GM12878 (cell line): ENCODE data around the gene CARD16. TPM values are rescaled to one million over a fixed set of nuclear protein-coding genes. Genes with fewer than 3 reads are reported as not detected.

Source experiments
- ATAC-seq: fragments of 200-7000 bp; cut with Tn5 transposase; 3 replicates; pipeline ENCODE4 v1.9.1; 2020; ENCODE audit warnings: mild to moderate bottlenecking, moderate library complexity
- BruUV-seq: library from RNA; stranded (reverse); fragments of 400-500 nt; replicated peaks from 2 replicates; lab custom pipeline; 2021; lab: Mats Ljungman, UMichigan
- CTCF ChIA-PET: fragments of 300-600 bp; sonication (Branson Sonifier 250); formaldehyde crosslinking; extraction: SDS; loops from one replicate; lab custom pipeline; 2021; ENCODE audit warnings: inconsistent platforms; lab: Yijun Ruan, JAX
- POLR2A ChIA-PET: fragments of 350-600 bp; formaldehyde crosslinking; extraction: SDS; loops from one replicate; lab custom pipeline; 2021; ENCODE audit warnings: inconsistent platforms; lab: Charles Lee
- RAD21 ChIA-PET: fragments of 300-600 bp; sonication (Branson Sonifier 250); formaldehyde crosslinking; loops from one replicate; lab custom pipeline; 2023; ENCODE audit warnings: antibody characterized with exemption; ENCODE audit not compliant: unreplicated experiment; lab: Charles Lee
- SMC1A ChIA-PET: fragments of 300-600 bp; sonication (Branson Sonifier 250); formaldehyde crosslinking; loops from one replicate; lab custom pipeline; 2023; ENCODE audit not compliant: unreplicated experiment, uncharacterized antibody; lab: Charles Lee
- DNase-seq: peaks from one replicate; pipeline ENCODE4 v3.0.0-alpha.2; 2011; ENCODE audit warnings: low read depth, low spot score
- FAIRE-seq: peaks from 3 replicates; lab custom pipeline; 2011; peaks lifted over from hg19 to GRCh38; lab: Jason Lieb, UNC
- H2AFZ ChIP-seq: 2 replicates; pipeline ENCODE4 v1.6.0; 2011; ENCODE audit warnings: low read depth, low read length, control low read depth; ENCODE audit not compliant: control insufficient read depth
- H3K27ac ChIP-seq: 2 replicates; pipeline ENCODE4 v1.5.1; 2011; ENCODE audit warnings: control low read depth; ENCODE audit not compliant: control insufficient read depth, insufficient read depth
- H3K27me3 ChIP-seq, 2 experiments: replicated peaks in 1 of 2; 2 replicates each; pipeline versions ENCODE4 v1.6.0 to v1.6.1; 2011; ENCODE audit warnings: low read length in 1 of 2; ENCODE audit not compliant: control insufficient read depth in 2 of 2, insufficient read depth in 2 of 2
- H3K36me3 ChIP-seq, 2 experiments: 2 replicates each; pipeline ENCODE4 v1.5.1; 2011; ENCODE audit warnings: low read length in 1 of 2; ENCODE audit not compliant: control insufficient read depth in 2 of 2, insufficient read depth in 2 of 2
- H3K4me1 ChIP-seq: 2 replicates; pipeline ENCODE4 v1.6.1; 2011; ENCODE audit warnings: mild to moderate bottlenecking, low read length, moderate library complexity, mixed read lengths; ENCODE audit not compliant: control insufficient read depth, insufficient read depth
- H3K4me2 ChIP-seq: 2 replicates; pipeline ENCODE4 v1.6.0; 2011; ENCODE audit warnings: control low read depth; ENCODE audit not compliant: control insufficient read depth, insufficient read depth
- H3K4me3 ChIP-seq: fragments of 200-600 bp; sonication (generic); 2 replicates; pipeline ENCODE4 v1.5.1; 2016
- H3K79me2 ChIP-seq: 2 replicates; pipeline ENCODE4 v1.6.0; 2011; ENCODE audit warnings: low read length; ENCODE audit not compliant: control insufficient read depth, insufficient read depth
- H3K9ac ChIP-seq: 2 replicates; pipeline ENCODE4 v1.8.0; 2011; ENCODE audit warnings: low read length, control low read depth, mixed read lengths; ENCODE audit not compliant: control insufficient read depth, insufficient read depth
- H3K9me3 ChIP-seq: replicated peaks from 3 replicates; pipeline ENCODE4 v1.5.1; 2011; ENCODE audit warnings: mild to moderate bottlenecking, low read length; ENCODE audit not compliant: control insufficient read depth, insufficient read depth
- H4K20me1 ChIP-seq: 2 replicates; pipeline ENCODE4 v1.6.0; 2011; ENCODE audit not compliant: control insufficient read depth, insufficient read depth
- EP300 ChIP-seq, 2 experiments: fragments of 150-350 bp in 1 of 2; IDR thresholded peaks; 2 replicates each; pipeline ENCODE4 v1.6.1; 2011 to 2012; ENCODE audit warnings: low read depth in 2 of 2, low read length in 2 of 2, borderline replicate concordance in 1 of 2, improper control_type of control experiment in 1 of 2, inconsistent platforms in 1 of 2; ENCODE audit not compliant: control insufficient read depth in 1 of 2
- HDAC2 ChIP-seq: fragments of 200-600 bp; sonication (generic); IDR thresholded peaks from 2 replicates; pipeline ENCODE4 v1.6.1; 2017
- IRF3 ChIP-seq: fragments of 450-650 bp; IDR thresholded peaks from 2 replicates; pipeline ENCODE4 v1.6.1; 2014; ENCODE audit warnings: mild to moderate bottlenecking
- IRF4 ChIP-seq: IDR thresholded peaks from 2 replicates; pipeline ENCODE4 v1.6.1; 2011; ENCODE audit warnings: low read depth, low read length
- NFXL1 ChIP-seq: fragments of 450-650 bp; IDR thresholded peaks from 2 replicates; pipeline ENCODE4 v1.6.1; 2017; ENCODE audit warnings: antibody characterized with exemption, mild to moderate bottlenecking, borderline replicate concordance
- NR2F1 ChIP-seq: fragments of 450-650 bp; conservative IDR thresholded peaks from 2 replicates; pipeline ENCODE4 v1.6.1; 2017; ENCODE audit warnings: mild to moderate bottlenecking
- PAX8 ChIP-seq: fragments of 450-650 bp; IDR thresholded peaks from 2 replicates; pipeline ENCODE4 v1.6.1; 2017; ENCODE audit warnings: mild to moderate bottlenecking, moderate library complexity
- POU2F2 ChIP-seq: IDR thresholded peaks from 3 replicates; pipeline ENCODE4 v1.6.1; 2011; ENCODE audit warnings: low read depth, mild to moderate bottlenecking, low read length, borderline replicate concordance
- RAD51 ChIP-seq: fragments of 450-650 bp; IDR thresholded peaks from 2 replicates; pipeline ENCODE4 v1.6.1; 2016; ENCODE audit warnings: moderate library complexity, mild to moderate bottlenecking, inconsistent platforms
- RELB ChIP-seq: fragments of 450-650 bp; IDR thresholded peaks from 2 replicates; pipeline ENCODE4 v1.6.1; 2017; ENCODE audit warnings: low read depth, mild to moderate bottlenecking, moderate library complexity
- RFX5 ChIP-seq: IDR thresholded peaks from 2 replicates; pipeline ENCODE4 v1.6.1; 2011; ENCODE audit warnings: low read depth, low read length, improper control_type of control experiment
- SIN3A ChIP-seq: IDR thresholded peaks from 2 replicates; pipeline ENCODE4 v1.6.1; 2012; ENCODE audit warnings: low read depth, low read length, improper control_type of control experiment
- TCF12 ChIP-seq: IDR thresholded peaks from 2 replicates; pipeline ENCODE4 v1.6.1; 2011; ENCODE audit warnings: low read depth, mild to moderate bottlenecking, low read length
- ZBTB4 ChIP-seq: fragments of 450-650 bp; formaldehyde crosslinking; IDR thresholded peaks from 2 replicates; pipeline ENCODE4 v1.4.0; 2022; ENCODE audit warnings: mild to moderate bottlenecking, moderate library complexity
- ZNF24 ChIP-seq: fragments of 450-650 bp; IDR thresholded peaks from 2 replicates; pipeline ENCODE4 v1.6.1; 2017; ENCODE audit warnings: antibody characterized with exemption, mild to moderate bottlenecking
- ZNF384 ChIP-seq: IDR thresholded peaks from 2 replicates; pipeline ENCODE4 v1.6.1; 2012; ENCODE audit warnings: low read depth, mild to moderate bottlenecking, low read length, improper control_type of control experiment, borderline replicate concordance
- WGBS: methylation state at CpG from one replicate; pipeline ENCODE4 v1.1.6; 2016; ENCODE audit warnings: low lambda C conversion rate; ENCODE audit not compliant: insufficient replicate concordance, insufficient coverage; ENCODE audit errors: missing lambda C conversion rate; 5-methylcytosine and 5-hydroxymethylcytosine counted together
- in situ Hi-C: fragments of 300-500 bp; cut with MboI; formaldehyde crosslinking; loops from 9 replicates; pipeline ENCODE4 v1.14.3; 2018; ENCODE audit warnings: mixed read lengths
- intact Hi-C: fragments of 100-400 bp; cut with micrococcal nuclease; formaldehyde crosslinking; loops from one replicate; pipeline ENCODE4 v1.14.2; 2022; ENCODE audit not compliant: unreplicated experiment
- polyA plus RNA-seq, 11 experiments: library from polyadenylated mRNA; depleted of rRNA in 4 of 11; unstranded in 6 of 11; stranded (reverse) in 5 of 11; fragments of >200 nt; fragmentation: Nextera tagmentation in 4 of 11; fragmentation: Illumina TruSeq in 1 of 11; extraction: Ambion mirVana in 4 of 11; extraction: Trizol in 1 of 11; gene quantifications; 1 replicate in 1 of 11; 2 replicates in 10 of 11; pipeline versions ENCODE4 v1.2.1 to v1.2.3, GENCODE V29; 2011 to 2016; ENCODE audit warnings: inconsistent platforms in 2 of 11, missing spikeins in 2 of 11, low read depth in 1 of 11
- total RNA-seq, 4 experiments: library from RNA; depleted of rRNA in 3 of 4; stranded (reverse); fragments of >200 nt in 3 of 4; fragmentation: Illumina TruSeq in 1 of 4; extraction: Trizol in 1 of 4; gene quantifications; 2 replicates each; pipeline versions ENCODE4 v1.2.1 to v1.2.3, GENCODE V29; 2013 to 2021

CARD16 gene
- total and polyA plus RNA-seq, 10 of the 15 experiments (the other 5 are each of a cell fraction or from before 2014, with no cell fraction given) = 11.8 to 76.3 (median 25.9) TPM

- no peak for DNase-seq
- H3K27me3 ChIP-seq = no peaks in the 10 kb centered on the region
- H3K4me2 ChIP-seq = peak overlapping the region; percentile 80
- no peaks in the 10 kb centered on the region for H4K20me1 ChIP-seq
- H3K36me3 ChIP-seq = no peaks in the 10 kb centered on the region
- ChIA-PET POLR2A (interaction anchor here (1.5 kb wide), 1 partner anchor 10 kb away, joined by 6 read pairs; no protein-coding TSS in a partner anchor), SMC1A (interaction anchor here (5.4 kb wide), 1 partner anchor 10 kb away, joined by 21 read pairs; no protein-coding TSS in a partner anchor), RAD21 (interaction anchor here (2.1 kb wide), 1 partner anchor 10 kb away, joined by 9 read pairs; no protein-coding TSS in a partner anchor), CTCF (interaction anchor here (2.1 kb wide), 1 partner anchor 10 kb away, joined by 6 read pairs; no protein-coding TSS in a partner anchor)
- H3K27ac ChIP-seq = peak overlapping the region; percentile 10; the same call in 1 of the 2 replicates
- no peaks in the 10 kb centered on the region; the same call in 2 of the 3 replicates for H3K9me3 ChIP-seq
- H3K4me1 ChIP-seq = 0 out of 2 replicates have a peak, but pooled peaks cover 3% of the 10 kb centered on the region
- intact Hi-C loops = no loop called here
- peak overlapping the region; percentile 30 for H2AFZ ChIP-seq
- no peak for TF ChIP-seq IRF4
- no peak for TF ChIP-seq ZNF384
- no peak for TF ChIP-seq EP300 (IDR thresholded peaks at IDR 0.05; ENCODE audit: borderline replicate concordance in 1 of 2, control insufficient read depth in 1 of 2, low read depth in 2 of 2, low read length in 2 of 2)
- no peak for TF ChIP-seq HDAC2
- TF ChIP-seq PAX8 = no peak
- TF ChIP-seq ZBTB4 (CRISPR knock-in tag) = no peak
- no peak for TF ChIP-seq IRF3
- no peak for TF ChIP-seq RAD51
- TF ChIP-seq NFXL1 = no peak
- TF ChIP-seq RFX5 = no peak
- no peak for TF ChIP-seq ZNF24
- TF ChIP-seq RELB = no peak
- no peak for TF ChIP-seq NR2F1
- TF ChIP-seq SIN3A = no peak
- TF ChIP-seq POU2F2 = no peak
- TF ChIP-seq TCF12 = no peak
- in situ Hi-C loops = no loop called here
- no peak for FAIRE-seq
- H3K9ac ChIP-seq = peak overlapping the region; percentile 41; the same call in 1 of the 2 replicates
- BruUV-seq = no TSS peak
- no peaks in the 10 kb centered on the region; the same call in 1 of the 2 replicates for H3K79me2 ChIP-seq
- peak overlapping the region; percentile 58; the same call in 1 of the 2 replicates for H3K4me3 ChIP-seq
- 65% methylated on average over 3 of the region's 3 CpGs for WGBS
- peak; percentile 58 for ATAC-seq
Observed at GRCh38 chr11:105033343-105033742, 11.8 kb downstream of the CARD16 start.
